HG03135 (cell line): Measurements from ENCODE around the gene PNMA8A.
"Not testable (repeated sequence)": the region's sequence is repeated elsewhere in the genome, so short reads cannot be mapped to it uniquely, and the experiment has no call there.

Source experiments
- ATAC-seq: cut with Tn5 transposase; IDR thresholded peaks from one replicate; pipeline ENCODE4 v1.9.1; 2021; ENCODE audit warnings: mild to moderate bottlenecking, moderate library complexity; ENCODE audit not compliant: unreplicated experiment

Gene PNMA8A

DNA sequence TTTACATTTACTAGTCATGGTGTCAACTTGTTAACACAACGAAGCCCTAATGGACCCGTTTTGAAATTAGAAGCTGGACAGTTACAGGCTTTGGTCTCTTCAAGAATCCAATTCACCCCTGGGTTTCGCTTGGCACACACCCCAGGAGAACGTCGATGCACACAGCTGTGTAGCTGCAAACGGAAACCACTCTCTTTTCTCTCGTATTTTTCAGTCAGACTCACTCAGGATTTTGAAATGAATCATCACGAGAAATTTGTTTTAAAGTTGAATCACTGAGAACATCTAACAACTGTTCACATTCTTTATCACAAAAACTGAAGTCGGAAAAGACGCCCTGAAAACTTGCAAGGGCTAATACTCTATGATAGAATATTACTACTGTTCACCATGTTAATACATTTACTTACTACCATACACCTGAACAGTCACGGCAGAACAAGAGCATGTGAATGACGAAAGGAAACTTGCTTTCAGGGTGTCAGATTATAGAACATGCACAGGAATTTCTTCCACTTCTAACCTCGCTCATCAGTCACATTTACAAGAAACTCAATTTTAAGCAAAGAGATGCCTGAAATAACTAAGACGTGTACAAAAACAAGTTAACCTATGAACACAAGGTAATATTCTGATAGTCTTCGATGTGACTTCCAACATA is 4.7 kb downstream of the PNMA8A start:
- no peak for ATAC-seq

GRCh38 chr19:46463516-46463915 is 7.8 kb downstream of the PNMA8A start:
- no peak for ATAC-seq

DNA sequence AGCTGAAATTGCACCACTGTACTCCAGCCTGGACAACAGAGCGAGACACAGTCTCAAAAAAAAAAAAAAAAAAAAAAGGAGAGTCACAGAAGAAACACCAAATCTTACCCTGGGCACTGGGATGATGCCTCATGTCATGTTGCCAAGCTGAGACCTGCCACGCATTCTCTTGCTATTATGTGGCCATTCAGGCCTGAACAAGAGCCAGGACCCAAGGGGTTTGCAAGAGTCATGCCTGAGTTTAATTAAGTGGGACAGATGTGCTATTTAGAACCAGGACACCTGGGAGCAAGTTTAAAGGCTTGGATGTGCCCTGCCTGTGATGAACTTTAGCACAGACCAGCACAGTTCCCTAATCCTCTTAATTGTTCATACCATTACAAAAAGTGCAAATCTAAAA is 9.8 kb downstream of the PNMA8A start:
- no peak for ATAC-seq

DNA sequence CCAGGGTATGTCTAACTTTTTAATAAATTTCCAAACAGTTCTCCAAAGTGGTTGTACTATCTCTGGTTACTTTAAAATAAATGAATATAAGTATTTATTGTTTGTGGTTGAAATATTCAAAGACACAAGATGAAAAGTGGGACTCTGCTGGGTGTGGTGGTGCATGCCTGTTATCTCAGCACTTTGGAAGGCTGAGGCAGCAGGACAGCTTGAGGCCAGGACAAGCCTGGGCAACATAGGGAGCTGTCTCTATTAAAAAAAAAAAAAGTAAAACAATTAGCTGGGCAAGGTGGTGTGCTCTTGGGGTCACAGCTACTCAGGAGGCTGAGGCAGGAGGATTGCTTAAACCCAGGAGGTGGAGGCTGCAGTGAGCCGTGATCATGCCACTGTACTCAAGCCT is 10.4 kb downstream of the PNMA8A start:
- no peak for ATAC-seq

DNA sequence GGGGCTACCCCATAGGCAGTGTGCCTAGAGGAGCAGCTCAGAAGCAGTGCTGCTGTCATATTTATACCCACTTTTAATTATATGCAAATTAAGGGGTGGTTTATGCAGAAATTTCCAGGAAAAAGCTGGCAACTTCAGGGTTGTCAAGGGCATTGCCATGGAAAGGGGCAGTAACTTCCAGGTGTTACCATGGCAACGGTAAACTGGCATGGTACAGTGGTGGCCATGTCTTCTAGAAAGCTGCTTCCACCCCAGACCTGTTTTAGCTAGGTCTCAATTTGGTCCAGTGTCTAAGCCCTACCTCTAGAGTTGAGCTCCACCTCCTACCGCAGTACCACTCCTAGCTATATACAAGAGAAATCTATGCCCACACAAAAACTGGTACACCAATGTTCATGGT is 11.3 kb downstream of the PNMA8A start:
- no peak for ATAC-seq

DNA sequence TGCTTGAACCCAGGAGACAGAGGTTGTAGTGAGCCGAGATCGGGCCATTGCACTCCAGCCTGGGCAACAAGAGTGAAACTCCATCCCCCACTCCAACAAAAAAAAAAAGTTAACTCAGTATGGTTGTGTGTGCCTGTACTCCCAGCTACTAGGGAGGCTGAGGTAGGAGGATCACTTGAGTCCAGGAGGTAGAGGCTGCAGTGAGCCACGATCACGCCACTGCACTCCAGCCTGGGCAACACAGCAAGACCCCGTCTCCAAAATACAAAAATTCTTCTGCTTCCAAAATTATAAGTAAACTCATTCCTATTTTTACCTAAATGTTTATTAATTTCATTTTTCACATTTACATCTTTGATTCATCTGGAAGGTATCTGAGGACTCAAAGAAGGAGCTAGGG is 14.4 kb downstream of the PNMA8A start:
- no peak for ATAC-seq

DNA sequence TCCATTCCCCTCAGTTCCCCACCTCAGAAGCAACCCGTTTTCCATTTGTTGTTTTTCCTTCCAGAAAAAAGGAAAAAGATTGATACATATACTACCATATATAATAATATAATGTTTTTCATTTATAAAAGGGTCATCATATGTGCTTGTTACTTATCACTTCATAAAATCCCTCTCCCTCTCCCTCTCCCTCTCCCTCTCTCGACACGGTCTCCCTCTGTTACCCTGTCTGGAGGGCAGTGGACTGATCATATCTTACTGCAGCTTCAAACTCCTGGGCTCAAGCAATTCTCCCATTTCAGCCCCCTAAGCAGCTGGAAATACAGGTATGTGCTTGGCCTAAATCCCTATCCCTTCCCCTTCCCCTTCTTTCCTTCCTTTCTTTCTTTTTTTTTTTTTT is 17.1 kb downstream of the PNMA8A start:
- ATAC-seq: no peak

- no peak for ATAC-seq
Measured at GRCh38 chr19:46453661-46454060, 17.7 kb downstream of the PNMA8A start.

DNA sequence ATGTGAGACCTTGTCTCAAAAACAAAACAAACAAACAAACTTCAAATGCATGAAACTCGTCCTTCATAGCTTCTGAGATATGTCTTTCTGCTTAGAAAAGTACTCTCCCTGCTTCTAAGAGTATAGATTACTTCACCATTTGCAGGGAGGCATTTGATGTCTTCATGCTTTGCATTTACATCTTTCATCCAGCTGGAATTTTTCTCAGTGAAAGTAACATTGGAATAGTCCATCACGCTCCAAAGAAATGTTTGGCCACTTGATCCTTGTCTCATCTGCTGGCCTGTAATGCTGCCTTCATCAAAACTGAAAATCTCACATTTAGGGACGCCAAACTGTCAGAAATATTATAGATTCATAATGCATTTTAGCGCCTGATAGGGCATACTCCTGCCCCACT is 19.2 kb downstream of the PNMA8A start:
- no peak for ATAC-seq

DNA sequence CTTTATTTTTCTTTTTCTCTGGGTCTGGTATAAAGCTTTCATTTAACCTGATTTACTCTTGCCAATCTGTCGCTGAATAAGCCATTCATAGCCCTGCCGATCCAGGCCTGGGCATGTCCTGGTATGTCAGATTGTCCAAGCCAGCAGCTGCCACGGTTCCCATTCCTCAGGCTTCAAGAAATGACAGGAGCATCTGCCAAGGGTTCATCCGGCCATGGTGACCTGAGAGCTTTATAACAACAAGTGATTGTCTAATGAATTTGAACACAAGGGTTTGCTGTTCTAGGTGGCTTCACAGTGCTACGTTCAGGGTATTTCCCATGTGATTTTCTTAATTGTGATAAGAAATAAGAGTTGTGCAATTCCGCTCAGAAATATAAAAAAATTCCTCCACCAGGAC is 20.0 kb downstream of the PNMA8A start:
- ATAC-seq: no peak

- no peak for ATAC-seq
Measured at GRCh38 chr19:46450737-46451136, 20.6 kb downstream of the PNMA8A start.

GRCh38 chr19:46449228-46449627 is 22.1 kb downstream of the PNMA8A start:
- no peak for ATAC-seq

DNA sequence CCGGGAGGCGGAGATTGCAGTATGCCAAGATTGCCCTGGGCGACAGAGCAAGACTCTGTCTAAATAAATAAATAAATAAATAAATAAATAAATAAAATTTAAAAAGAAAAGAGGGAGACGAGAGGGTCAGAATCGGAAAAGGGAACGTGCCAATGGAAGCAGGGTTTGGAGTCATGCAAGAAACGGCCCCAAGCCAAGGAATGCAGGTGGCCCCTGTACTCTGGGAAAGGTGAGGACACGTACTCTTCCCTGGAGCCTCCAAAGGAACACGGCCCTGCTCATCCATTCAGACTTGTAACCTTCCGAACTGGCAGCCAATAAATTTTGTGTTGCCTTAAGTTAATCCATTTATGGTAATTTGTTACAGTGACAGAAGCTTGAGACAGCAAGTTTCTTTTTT is 22.8 kb downstream of the PNMA8A start:
- ATAC-seq: no peak

- ATAC-seq: no peak
Measured at GRCh38 chr19:46447824-46448223, 23.5 kb downstream of the PNMA8A start.

GRCh38 chr19:46447006-46447405 is 24.4 kb downstream of the PNMA8A start:
- no peak for ATAC-seq

- no peak for ATAC-seq
Measured at GRCh38 chr19:46446021-46446420, 25.3 kb downstream of the PNMA8A start.

DNA sequence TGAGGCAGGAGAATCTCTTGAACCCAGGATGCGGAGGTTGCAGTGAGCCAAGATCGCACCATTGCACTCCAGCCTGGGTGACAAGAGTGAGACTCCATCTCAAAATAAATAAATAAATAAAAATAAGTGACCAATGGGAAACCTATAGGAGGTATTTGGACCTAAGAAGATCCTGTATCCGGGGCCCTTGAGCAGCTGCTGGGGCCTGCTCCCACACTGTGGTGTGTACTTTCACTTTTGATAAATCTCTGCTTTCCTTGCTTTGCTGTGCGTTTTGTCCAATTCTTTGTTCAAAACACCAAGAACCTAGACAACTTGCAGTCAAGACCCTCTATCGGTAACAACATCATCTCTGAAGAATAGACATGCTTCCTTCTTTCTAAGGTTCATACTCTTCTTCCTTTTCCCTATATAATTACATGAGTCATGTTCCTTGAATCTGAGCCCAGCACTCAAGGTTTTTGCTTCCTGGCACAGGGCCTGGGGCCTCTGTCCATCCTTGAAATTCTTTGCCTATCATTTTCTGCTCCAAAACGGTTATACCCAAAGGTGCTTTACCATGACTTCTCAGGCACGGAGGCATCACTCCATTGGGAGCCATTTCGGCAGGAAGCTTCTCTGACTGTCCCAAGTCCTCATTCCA is 28.4 kb downstream of the PNMA8A start:
- no peak for ATAC-seq

GRCh38 chr19:46441866-46442265 is 29.5 kb downstream of the PNMA8A start:
- no peak for ATAC-seq

DNA sequence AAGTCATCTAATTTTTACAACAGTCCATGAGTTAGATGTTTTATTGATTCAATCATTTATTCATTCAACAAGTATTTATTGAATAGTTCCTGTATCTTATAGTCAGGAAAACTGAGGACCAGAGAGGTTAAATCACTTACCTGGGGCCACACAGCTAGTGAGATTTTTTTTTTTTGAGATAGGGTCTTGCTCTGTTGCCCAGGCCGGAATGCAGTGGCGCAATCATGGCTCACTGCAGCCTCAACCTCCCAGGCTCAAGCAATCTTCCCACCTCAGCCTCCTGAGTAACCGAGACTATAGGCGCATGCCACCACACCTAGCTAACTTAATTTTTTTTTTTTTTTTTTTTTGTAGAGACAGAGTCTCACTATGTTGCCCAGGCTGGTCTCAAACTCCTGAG is 35.7 kb downstream of the PNMA8A start:
- ATAC-seq: not testable (repeated sequence)

DNA sequence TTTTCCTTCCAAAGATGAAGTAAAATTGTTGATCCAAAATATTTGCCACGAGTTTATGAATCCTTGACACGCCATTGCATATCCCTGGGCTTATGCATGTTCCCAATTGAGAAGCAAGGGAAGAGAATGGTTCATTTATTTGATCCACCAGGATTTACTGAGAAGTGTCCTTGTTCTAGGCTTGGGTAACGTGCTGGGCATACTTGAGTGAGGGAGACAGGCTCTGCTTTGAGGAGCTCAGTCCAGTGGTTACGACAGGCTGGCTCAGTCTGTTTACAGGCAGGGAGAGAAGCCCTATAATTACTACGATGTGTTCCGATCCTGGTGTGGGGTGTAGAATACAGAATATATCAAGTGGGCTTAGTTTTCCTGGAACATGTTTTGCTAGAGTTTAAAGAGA is 36.4 kb downstream of the PNMA8A start:
- ATAC-seq: no peak

DNA sequence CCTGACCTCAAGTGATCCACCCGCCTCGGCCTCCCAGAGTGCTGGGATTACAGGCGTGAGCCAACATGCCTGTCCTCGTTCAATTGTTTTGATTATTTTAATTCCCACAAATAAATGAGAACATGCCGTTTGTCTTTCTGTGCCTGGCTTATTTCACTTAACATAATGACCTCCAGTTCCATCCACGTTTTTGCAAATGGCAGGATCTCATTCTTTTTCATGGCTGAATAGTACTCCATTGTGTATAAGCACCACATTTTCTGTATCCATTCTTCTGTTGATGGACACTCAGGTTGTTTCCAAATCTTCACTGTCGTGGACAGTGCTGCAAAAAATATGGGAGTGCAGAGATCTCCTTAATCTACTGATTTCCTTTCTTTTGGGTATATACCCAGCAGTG is 37.9 kb downstream of the PNMA8A start:
- ATAC-seq: not testable (repeated sequence)

- ATAC-seq: no peak
Measured at GRCh38 chr19:46431824-46432223, 39.5 kb downstream of the PNMA8A start.

- no peak for ATAC-seq
Measured at GRCh38 chr19:46429999-46430398, 41.4 kb downstream of the PNMA8A start.
